SK-N-SH treated with all-trans-retinoic acid at 6 μM for 48 hours (cell line): ENCODE measurements around the gene HABP2.

Source experiments
- ARNTL ChIP-seq: fragments of 450-650 bp; formaldehyde crosslinking; IDR thresholded peaks from 2 replicates; pipeline ENCODE4 v1.5.0; 2020; ENCODE audit warnings: low read depth, mild to moderate bottlenecking, moderate library complexity, borderline replicate concordance
- GLIS3 ChIP-seq: fragments of 250-450 bp; sonication (Bioruptor Pico); IDR thresholded peaks from 2 replicates; pipeline ENCODE4 v1.5.0; 2020; ENCODE audit warnings: mild to moderate bottlenecking, moderate library complexity
- OSR1 ChIP-seq: fragments of 250-450 bp; sonication (Bioruptor Pico); IDR thresholded peaks from 2 replicates; pipeline ENCODE4 v1.8.0; 2022; ENCODE audit warnings: moderate library complexity, mild to moderate bottlenecking, inconsistent platforms
- RARB ChIP-seq: fragments of 250-450 bp; sonication (Bioruptor Pico); IDR thresholded peaks from 2 replicates; pipeline ENCODE4 v1.8.0; 2021; ENCODE audit warnings: mild to moderate bottlenecking, moderate library complexity
- SNAI2 ChIP-seq: fragments of 250-450 bp; sonication (Bioruptor Pico); IDR thresholded peaks from 2 replicates; pipeline ENCODE4 v1.5.0; 2020; ENCODE audit warnings: mild to moderate bottlenecking, moderate library complexity
- TCF4 ChIP-seq: fragments of 250-450 bp; sonication (Bioruptor Pico); IDR thresholded peaks from 2 replicates; pipeline ENCODE4 v1.8.0; 2021; ENCODE audit warnings: mild to moderate bottlenecking, moderate library complexity, borderline replicate concordance
- ZC3H10 ChIP-seq: fragments of 250-450 bp; sonication (Bioruptor Pico); IDR thresholded peaks from 2 replicates; pipeline ENCODE4 v1.5.1; 2021; ENCODE audit warnings: mild to moderate bottlenecking, moderate library complexity
- ZFP3 ChIP-seq: fragments of 250-450 bp; sonication (Bioruptor Pico); IDR thresholded peaks from 2 replicates; pipeline ENCODE4 v1.5.0; 2020; ENCODE audit warnings: mild to moderate bottlenecking, moderate library complexity
- TF ChIP-seq, protein P1 (sequence below): fragments of 250-450 bp; sonication (Bioruptor Pico); IDR thresholded peaks from 2 replicates; pipeline ENCODE4 v1.5.0; 2020; ENCODE audit warnings: mild to moderate bottlenecking, moderate library complexity
- TF ChIP-seq, protein P2 (sequence below): fragments of 250-450 bp; sonication (Bioruptor Pico); IDR thresholded peaks from 2 replicates; pipeline ENCODE4 v1.8.0; 2020; ENCODE audit warnings: mild to moderate bottlenecking, moderate library complexity, borderline replicate concordance

DNA sequence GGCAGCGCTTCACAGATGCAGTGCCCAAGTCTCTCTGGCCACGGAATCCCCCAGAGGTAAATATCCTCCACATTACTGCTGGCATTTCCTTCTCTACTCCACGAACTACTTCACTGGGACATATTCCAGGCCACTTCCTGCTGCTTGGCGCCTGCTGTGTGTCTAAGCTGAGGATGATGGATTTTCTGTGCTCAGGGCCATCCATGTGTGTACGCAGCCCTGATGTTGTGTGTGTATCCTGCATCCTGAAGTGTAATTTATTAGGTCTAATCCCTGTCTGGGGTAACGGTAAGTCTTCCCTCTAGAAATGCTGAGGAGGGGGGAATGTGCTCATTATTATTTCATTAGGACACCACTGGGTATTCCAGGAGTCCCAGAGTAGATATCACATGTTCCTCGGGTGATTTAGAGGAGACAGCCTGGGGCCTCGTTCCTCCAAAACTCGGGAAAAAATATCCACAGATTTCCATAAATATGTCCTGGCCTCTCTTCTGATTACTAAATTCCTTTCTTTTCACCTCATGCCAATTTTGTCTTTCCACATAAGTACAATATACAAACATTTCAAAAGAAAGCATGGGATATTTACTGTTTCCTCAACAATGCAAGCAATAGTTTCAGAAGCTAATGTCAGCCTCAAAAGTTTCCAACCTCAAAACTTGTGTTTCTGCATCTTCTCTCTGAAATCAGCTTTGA lies 25.5 kb upstream of the HABP2 start:
- TF ChIP-seq ZFP3 (CRISPR knock-in tag), result no peak
- no peak for TF ChIP-seq ARNTL (CRISPR knock-in tag)
- TF ChIP-seq, protein P1, sequence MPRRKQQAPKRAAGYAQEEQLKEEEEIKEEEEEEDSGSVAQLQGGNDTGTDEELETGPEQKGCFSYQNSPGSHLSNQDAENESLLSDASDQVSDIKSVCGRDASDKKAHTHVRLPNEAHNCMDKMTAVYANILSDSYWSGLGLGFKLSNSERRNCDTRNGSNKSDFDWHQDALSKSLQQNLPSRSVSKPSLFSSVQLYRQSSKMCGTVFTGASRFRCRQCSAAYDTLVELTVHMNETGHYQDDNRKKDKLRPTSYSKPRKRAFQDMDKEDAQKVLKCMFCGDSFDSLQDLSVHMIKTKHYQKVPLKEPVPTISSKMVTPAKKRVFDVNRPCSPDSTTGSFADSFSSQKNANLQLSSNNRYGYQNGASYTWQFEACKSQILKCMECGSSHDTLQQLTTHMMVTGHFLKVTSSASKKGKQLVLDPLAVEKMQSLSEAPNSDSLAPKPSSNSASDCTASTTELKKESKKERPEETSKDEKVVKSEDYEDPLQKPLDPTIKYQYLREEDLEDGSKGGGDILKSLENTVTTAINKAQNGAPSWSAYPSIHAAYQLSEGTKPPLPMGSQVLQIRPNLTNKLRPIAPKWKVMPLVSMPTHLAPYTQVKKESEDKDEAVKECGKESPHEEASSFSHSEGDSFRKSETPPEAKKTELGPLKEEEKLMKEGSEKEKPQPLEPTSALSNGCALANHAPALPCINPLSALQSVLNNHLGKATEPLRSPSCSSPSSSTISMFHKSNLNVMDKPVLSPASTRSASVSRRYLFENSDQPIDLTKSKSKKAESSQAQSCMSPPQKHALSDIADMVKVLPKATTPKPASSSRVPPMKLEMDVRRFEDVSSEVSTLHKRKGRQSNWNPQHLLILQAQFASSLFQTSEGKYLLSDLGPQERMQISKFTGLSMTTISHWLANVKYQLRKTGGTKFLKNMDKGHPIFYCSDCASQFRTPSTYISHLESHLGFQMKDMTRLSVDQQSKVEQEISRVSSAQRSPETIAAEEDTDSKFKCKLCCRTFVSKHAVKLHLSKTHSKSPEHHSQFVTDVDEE, result no peak
- no peak for TF ChIP-seq TCF4
- TF ChIP-seq, protein P2, sequence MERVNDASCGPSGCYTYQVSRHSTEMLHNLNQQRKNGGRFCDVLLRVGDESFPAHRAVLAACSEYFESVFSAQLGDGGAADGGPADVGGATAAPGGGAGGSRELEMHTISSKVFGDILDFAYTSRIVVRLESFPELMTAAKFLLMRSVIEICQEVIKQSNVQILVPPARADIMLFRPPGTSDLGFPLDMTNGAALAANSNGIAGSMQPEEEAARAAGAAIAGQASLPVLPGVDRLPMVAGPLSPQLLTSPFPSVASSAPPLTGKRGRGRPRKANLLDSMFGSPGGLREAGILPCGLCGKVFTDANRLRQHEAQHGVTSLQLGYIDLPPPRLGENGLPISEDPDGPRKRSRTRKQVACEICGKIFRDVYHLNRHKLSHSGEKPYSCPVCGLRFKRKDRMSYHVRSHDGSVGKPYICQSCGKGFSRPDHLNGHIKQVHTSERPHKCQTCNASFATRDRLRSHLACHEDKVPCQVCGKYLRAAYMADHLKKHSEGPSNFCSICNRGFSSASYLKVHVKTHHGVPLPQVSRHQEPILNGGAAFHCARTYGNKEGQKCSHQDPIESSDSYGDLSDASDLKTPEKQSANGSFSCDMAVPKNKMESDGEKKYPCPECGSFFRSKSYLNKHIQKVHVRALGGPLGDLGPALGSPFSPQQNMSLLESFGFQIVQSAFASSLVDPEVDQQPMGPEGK (CRISPR knock-in tag), result no peak
- no peak for TF ChIP-seq GLIS3
- no peak for TF ChIP-seq OSR1
- TF ChIP-seq RARB (CRISPR knock-in tag), result no peak
- no peak for TF ChIP-seq ZC3H10 (CRISPR knock-in tag)
- no peak for TF ChIP-seq SNAI2
